AG09309 (cell line): Measurements from ENCODE around the gene PRKN.

Experiments
- DNase-seq: peaks from one replicate; pipeline ENCODE4 v3.0.0-alpha.2; 2010; ENCODE audit warnings: low read depth
- H3K4me3 ChIP-seq: 2 replicates; pipeline ENCODE4 v1.5.1; 2011; ENCODE audit warnings: mild to moderate bottlenecking, low read depth, low read length, moderate library complexity; ENCODE audit not compliant: control insufficient read depth
- CTCF ChIP-seq: IDR thresholded peaks from 2 replicates; pipeline ENCODE4 v1.5.1; 2011; ENCODE audit warnings: mild to moderate bottlenecking, low read depth, low read length, inconsistent platforms; ENCODE audit not compliant: insufficient read depth, control insufficient read depth; ENCODE audit errors: missing control alignments

The PRKN gene

DNA sequence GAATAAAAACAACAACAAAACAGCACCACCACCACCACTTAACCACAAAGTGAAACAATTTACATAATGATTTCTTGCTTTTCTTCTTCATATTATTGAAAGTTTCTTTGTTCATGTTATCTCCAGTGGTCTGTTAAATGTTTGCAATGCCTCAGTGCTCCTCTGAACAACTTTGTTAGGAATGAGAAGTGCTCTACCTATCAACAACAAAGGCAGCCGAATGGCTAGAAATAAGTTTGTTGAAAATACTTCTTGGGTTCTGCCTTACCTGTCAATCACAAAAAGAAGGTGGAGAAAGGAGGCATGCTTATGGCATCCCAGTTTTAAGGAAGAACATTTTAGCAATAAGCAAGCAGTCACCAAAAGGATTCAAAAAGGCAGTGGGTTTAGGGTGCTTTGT lies 490.2 kb downstream of the PRKN start:
- no peak for DNase-seq
- no peak for TF ChIP-seq CTCF
- H3K4me3 ChIP-seq, result no peak overlapping the region

- TF ChIP-seq CTCF, result no peak
- H3K4me3 ChIP-seq, result no peak overlapping the region
- DNase-seq, result no peak
These were observed 492.9 kb downstream of the PRKN start for GRCh38 chr6:162234631-162235030.

- H3K4me3 ChIP-seq, result no peak overlapping the region
- TF ChIP-seq CTCF, result no peak
- no peak for DNase-seq
These were observed 497.3 kb downstream of the PRKN start for GRCh38 chr6:162230147-162230752.

DNA sequence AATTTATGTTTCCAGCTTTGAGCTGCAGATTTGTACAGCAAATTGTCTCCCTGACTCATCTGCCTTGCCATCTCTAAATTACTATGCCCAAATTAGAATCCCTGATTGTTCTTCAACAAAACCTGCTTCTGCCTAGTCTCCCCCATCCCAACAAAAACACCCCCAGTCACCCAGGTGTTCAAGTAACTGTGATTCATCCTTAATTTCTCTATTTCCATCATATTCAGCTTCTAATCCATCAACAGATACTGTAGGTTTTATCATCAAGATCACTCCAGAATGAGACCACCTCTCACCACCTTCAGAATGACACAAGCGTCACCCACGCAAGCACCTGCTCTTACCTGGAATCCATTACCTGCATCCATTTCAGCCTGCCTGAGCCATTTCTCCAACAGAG lies 498.5 kb downstream of the PRKN start:
- TF ChIP-seq CTCF, result no peak

GRCh38 chr6:162226803-162227202 lies 500.8 kb downstream of the PRKN start:
- H3K4me3 ChIP-seq, result no peak overlapping the region
- DNase-seq, result no peak
- no peak for TF ChIP-seq CTCF

More for the DNA sequence above, 498.5 kb downstream of the PRKN start:
- no peak overlapping the region for H3K4me3 ChIP-seq
- no peak for DNase-seq

- no peak for DNase-seq
- TF ChIP-seq CTCF, result no peak
- H3K4me3 ChIP-seq, result no peak overlapping the region
These were observed 505.0 kb downstream of the PRKN start for GRCh38 chr6:162222521-162222920.

DNA sequence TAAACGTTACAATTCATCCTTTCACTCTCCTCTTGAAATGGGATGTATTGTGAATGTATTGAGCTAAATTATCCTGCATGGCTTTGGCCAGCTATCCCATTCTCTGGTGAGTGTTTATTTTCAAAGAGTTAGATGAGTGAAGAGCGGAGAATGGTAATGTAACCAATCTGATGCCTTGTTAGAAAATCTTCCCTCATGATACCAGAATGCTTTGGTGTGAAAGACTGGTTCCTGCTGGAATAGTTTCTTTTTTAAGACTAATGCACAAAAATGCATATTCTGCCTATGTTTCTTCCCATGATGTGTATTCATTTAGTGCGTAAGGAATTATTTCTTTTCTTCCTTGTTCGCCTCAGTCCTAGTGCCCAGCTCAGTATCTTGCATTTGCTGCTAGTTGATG lies 506.7 kb downstream of the PRKN start:
- TF ChIP-seq CTCF, result no peak
- DNase-seq, result no peak

More for the DNA sequence above, 506.7 kb downstream of the PRKN start:
- no peak overlapping the region for H3K4me3 ChIP-seq
